Karpas-422 (cell line): ENCODE measurements around the gene WDR1. TPM values are rescaled to one million over a fixed set of nuclear protein-coding genes. Genes with fewer than 3 reads are reported as not detected.

Experiments
- DNase-seq: peaks from one replicate; pipeline ENCODE4 v3.0.0-alpha.2; 2015
- H2AFZ ChIP-seq: fragments of 200-600 bp; sonication (generic); 2 replicates; pipeline ENCODE4 v1.6.1; 2014; ENCODE audit warnings: antibody characterized with exemption, low read length, mixed read lengths
- H3K27ac ChIP-seq: fragments of 200-600 bp; sonication (generic); 2 replicates; pipeline ENCODE4 v1.5.1; 2014; ENCODE audit warnings: mild to moderate bottlenecking, low read length, moderate library complexity
- H3K27me3 ChIP-seq: fragments of 200-600 bp; sonication (generic); 2 replicates; pipeline ENCODE4 v1.6.1; 2014; ENCODE audit warnings: low read length, mixed read lengths
- H3K36me3 ChIP-seq: fragments of 200-600 bp; sonication (generic); 2 replicates; pipeline ENCODE4 v1.6.1; 2014; ENCODE audit warnings: low read length, mixed read lengths; ENCODE audit not compliant: insufficient read depth
- H3K4me1 ChIP-seq: fragments of 200-600 bp; sonication (generic); 2 replicates; pipeline ENCODE4 v1.6.1; 2014; ENCODE audit warnings: mild to moderate bottlenecking, low read length, mixed read lengths
- H3K4me2 ChIP-seq: fragments of 200-600 bp; sonication (generic); 2 replicates; pipeline ENCODE4 v1.6.1; 2014; ENCODE audit warnings: low read length, low read depth, mild to moderate bottlenecking; ENCODE audit not compliant: poor library complexity, severe bottlenecking
- H3K4me3 ChIP-seq: fragments of 200-600 bp; sonication (generic); 2 replicates; pipeline ENCODE4 v1.5.1; 2014; ENCODE audit warnings: mild to moderate bottlenecking, antibody characterized with exemption, low read length, mixed read lengths
- H3K79me2 ChIP-seq: fragments of 200-600 bp; sonication (generic); 2 replicates; pipeline ENCODE4 v1.6.1; 2014; ENCODE audit warnings: mild to moderate bottlenecking, low read length, mixed read lengths
- H3K9ac ChIP-seq: fragments of 200-600 bp; sonication (generic); 2 replicates; pipeline ENCODE4 v1.6.0; 2014; ENCODE audit warnings: low read length
- H3K9me2 ChIP-seq: fragments of 200-600 bp; sonication (generic), shearing (Covaris generic); replicated peaks from 2 replicates; pipeline ENCODE4 v1.6.0; 2014; ENCODE audit warnings: mild to moderate bottlenecking, low read length, moderate library complexity; ENCODE audit not compliant: insufficient read depth
- H3K9me3 ChIP-seq: fragments of 300-700, 200-600 bp; sonication (generic); 2 replicates; pipeline ENCODE4 v1.6.1; 2014; ENCODE audit warnings: low read length, mixed read lengths
- H4K20me1 ChIP-seq: fragments of 200-600 bp; sonication (generic); 2 replicates; pipeline ENCODE4 v1.6.1; 2014; ENCODE audit warnings: mild to moderate bottlenecking, antibody characterized with exemption, low read length, low read depth; ENCODE audit not compliant: insufficient read depth
- total RNA-seq: library from RNA; depleted of rRNA; stranded (reverse); fragments of >200 nt; shearing (Covaris generic); gene quantifications from 2 replicates; pipeline ENCODE4 v1.2.3, GENCODE V29; 2014; ENCODE audit warnings: low replicate concordance

Gene WDR1
- total RNA-seq, 1 experiment from 2014 or later, result 67.5 TPM

GRCh38 chr4:10096201-10096977 lies 20.2 kb downstream of the WDR1 start:
- H3K9me3 ChIP-seq, result no peaks in the 10 kb centered on the region
- no peak overlapping the region for H2AFZ ChIP-seq
- DNase-seq, result no peak
- H3K4me1 ChIP-seq, result no peaks in the 10 kb centered on the region
- no peaks in the 10 kb centered on the region for H3K9me2 ChIP-seq
- no peak overlapping the region for H3K4me3 ChIP-seq
- peaks cover 49% of the 10 kb centered on the region; the same call in 1 of the 2 replicates for H4K20me1 ChIP-seq
- no peaks in the 10 kb centered on the region for H3K27me3 ChIP-seq
- H3K9ac ChIP-seq, result no peak overlapping the region
- H3K4me2 ChIP-seq, result no peak overlapping the region
- H3K36me3 ChIP-seq, result peaks cover 4% of the 10 kb centered on the region; the same call in 1 of the 2 replicates
- no peak overlapping the region for H3K27ac ChIP-seq
- H3K79me2 ChIP-seq, result peaks cover 39% of the 10 kb centered on the region

- no peak for DNase-seq
- Histone ChIP-seq H2AFZ (no peak overlapping the region), H3K4me3 (no peak overlapping the region), H3K4me2 (no peak overlapping the region), H3K36me3 (peaks cover 4% of the 10 kb centered on the region; the same call in 1 of the 2 replicates), H3K9ac (no peak overlapping the region), H3K4me1 (no peaks in the 10 kb centered on the region), H3K27me3 (no peaks in the 10 kb centered on the region), H3K27ac (no peak overlapping the region), H3K9me2 (no peaks in the 10 kb centered on the region), H3K9me3 (no peaks in the 10 kb centered on the region), H3K79me2 (peaks cover 41% of the 10 kb centered on the region), H4K20me1 (peaks cover 47% of the 10 kb centered on the region; the same call in 1 of the 2 replicates)
Observed at GRCh38 chr4:10095296-10095991, 21.2 kb downstream of the WDR1 start.

GRCh38 chr4:10094841-10095240 lies 21.8 kb downstream of the WDR1 start:
- no peak overlapping the region for H3K27ac ChIP-seq
- no peak overlapping the region for H2AFZ ChIP-seq
- no peak overlapping the region for H3K4me2 ChIP-seq
- peaks cover 46% of the 10 kb centered on the region; the same call in 1 of the 2 replicates for H4K20me1 ChIP-seq
- H3K4me3 ChIP-seq, result no peak overlapping the region
- no peaks in the 10 kb centered on the region for H3K4me1 ChIP-seq
- peaks cover 4% of the 10 kb centered on the region; the same call in 1 of the 2 replicates for H3K36me3 ChIP-seq
- no peaks in the 10 kb centered on the region for H3K27me3 ChIP-seq
- H3K9me3 ChIP-seq, result no peaks in the 10 kb centered on the region
- no peak for DNase-seq
- H3K9ac ChIP-seq, result no peak overlapping the region
- no peaks in the 10 kb centered on the region for H3K9me2 ChIP-seq
- peaks cover 37% of the 10 kb centered on the region for H3K79me2 ChIP-seq

DNA sequence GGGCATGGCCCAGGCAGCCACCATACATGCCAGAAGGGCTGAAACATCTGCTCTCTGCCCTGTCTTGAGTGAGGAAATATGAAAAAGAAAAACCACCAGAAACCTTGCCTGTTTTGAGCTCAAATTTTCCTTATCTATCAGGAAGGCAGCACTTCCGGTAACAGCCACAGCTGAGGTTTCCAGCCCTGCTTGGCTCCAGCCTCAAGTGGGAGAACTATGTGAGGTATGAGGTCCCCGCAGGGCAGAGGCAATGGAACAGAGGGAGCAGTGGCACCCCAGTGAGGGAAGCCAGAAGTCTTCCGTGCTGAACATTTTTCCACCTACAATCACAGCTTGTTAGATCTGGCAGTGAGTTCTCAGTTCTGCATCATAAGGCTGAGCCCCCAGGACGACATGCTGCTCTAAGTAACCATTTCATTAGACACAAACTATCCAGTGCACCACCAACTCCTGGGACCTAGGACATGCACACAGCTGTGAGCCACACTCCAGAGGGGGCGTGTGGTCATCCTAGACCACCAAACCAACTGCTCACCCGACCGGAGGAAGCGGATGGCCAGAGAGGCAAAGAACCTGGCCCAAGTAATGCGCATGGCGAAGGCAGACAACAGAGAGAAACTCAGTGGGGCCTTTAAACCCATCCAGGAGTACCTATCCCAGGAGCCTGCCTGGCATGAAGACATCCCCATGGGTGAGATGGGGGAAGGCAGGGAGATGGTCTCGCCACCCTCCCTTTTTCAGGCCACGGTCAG lies 22.6 kb downstream of the WDR1 start:
- no peak overlapping the region for H3K9ac ChIP-seq
- no peak overlapping the region for H3K27ac ChIP-seq
- DNase-seq, result no peak
- H4K20me1 ChIP-seq, result peaks cover 53% of the 10 kb centered on the region; the same call in 1 of the 2 replicates
- H3K4me2 ChIP-seq, result no peak overlapping the region
- peaks cover 4% of the 10 kb centered on the region; the same call in 1 of the 2 replicates for H3K36me3 ChIP-seq
- H3K79me2 ChIP-seq, result peaks cover 35% of the 10 kb centered on the region
- H3K4me3 ChIP-seq, result no peak overlapping the region
- no peaks in the 10 kb centered on the region for H3K4me1 ChIP-seq
- no peaks in the 10 kb centered on the region for H3K27me3 ChIP-seq
- no peaks in the 10 kb centered on the region for H3K9me3 ChIP-seq
- H2AFZ ChIP-seq, result no peak overlapping the region
- no peaks in the 10 kb centered on the region for H3K9me2 ChIP-seq

DNA sequence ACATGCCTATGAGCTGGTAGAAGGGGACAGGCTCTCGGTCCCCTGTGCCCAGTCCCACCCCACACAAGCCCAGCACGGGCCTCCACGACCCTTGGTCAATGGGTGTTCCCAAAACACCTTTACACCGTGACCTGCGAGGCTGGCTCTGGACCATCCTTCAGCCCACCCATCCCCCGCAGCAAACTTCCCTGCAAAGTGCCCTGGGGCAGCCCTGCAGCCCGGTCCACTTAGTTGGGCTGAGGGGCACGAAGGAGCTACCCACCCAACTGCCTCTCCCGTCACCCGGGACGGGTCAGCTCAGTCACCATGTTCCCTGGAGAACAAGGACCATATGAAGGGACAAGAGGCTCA lies 23.4 kb downstream of the WDR1 start:
- DNase-seq, result no peak
- Histone ChIP-seq H3K27ac (no peak overlapping the region), H4K20me1 (peaks cover 47% of the 10 kb centered on the region; the same call in 1 of the 2 replicates), H3K27me3 (no peaks in the 10 kb centered on the region), H3K9me2 (no peaks in the 10 kb centered on the region), H3K79me2 (peaks cover 31% of the 10 kb centered on the region), H3K4me2 (no peak overlapping the region), H3K36me3 (peaks cover 4% of the 10 kb centered on the region; the same call in 1 of the 2 replicates), H3K9ac (no peak overlapping the region), H3K4me3 (no peak overlapping the region), H3K4me1 (no peaks in the 10 kb centered on the region), H2AFZ (no peak overlapping the region), H3K9me3 (no peaks in the 10 kb centered on the region)

DNA sequence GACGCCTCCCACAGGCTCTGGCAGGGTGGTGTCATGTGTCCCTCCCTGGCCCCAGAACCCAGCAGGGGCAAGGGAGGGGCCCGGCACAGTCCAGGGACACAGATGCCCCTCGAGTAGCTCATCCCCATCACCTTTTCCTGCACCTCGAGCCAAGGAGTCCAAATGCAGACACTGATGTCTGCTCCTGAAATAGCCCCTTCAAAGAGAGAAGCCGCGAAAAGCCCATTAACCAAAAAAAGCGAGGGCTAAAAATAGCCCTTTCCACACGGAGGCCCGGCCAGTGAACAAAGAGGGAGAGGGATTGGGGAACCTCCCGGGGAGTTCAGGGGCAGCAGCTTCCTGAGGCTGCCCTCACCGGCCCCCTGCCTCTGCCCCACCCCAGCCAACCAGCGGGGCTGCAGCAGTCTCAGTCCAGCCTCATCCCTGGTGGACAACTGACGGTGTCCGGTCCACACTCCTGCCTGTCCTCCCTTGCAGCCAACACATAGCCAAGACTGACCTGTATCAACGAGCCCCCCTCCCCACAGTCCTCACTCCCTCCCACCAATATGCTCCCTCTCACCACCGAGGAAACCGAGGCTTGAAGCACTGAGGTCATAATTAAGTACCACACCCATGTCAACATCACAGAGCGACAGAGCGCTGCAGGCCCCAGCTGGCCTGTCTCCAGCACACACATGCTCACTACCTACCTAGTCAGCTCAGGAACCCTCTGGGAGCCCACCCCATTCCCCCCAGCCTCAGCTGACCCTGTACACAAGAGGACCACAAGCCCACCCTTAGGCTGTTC lies 23.9 kb downstream of the WDR1 start:
- Histone ChIP-seq H3K9me3 (no peaks in the 10 kb centered on the region), H3K36me3 (peaks cover 4% of the 10 kb centered on the region; the same call in 1 of the 2 replicates), H3K27ac (no peak overlapping the region), H3K9ac (no peak overlapping the region), H2AFZ (no peak overlapping the region), H4K20me1 (peaks cover 44% of the 10 kb centered on the region; the same call in 1 of the 2 replicates), H3K4me3 (no peak overlapping the region), H3K4me1 (no peaks in the 10 kb centered on the region), H3K4me2 (no peak overlapping the region), H3K79me2 (peaks cover 31% of the 10 kb centered on the region), H3K9me2 (no peaks in the 10 kb centered on the region), H3K27me3 (no peaks in the 10 kb centered on the region)
- no peak for DNase-seq

DNA sequence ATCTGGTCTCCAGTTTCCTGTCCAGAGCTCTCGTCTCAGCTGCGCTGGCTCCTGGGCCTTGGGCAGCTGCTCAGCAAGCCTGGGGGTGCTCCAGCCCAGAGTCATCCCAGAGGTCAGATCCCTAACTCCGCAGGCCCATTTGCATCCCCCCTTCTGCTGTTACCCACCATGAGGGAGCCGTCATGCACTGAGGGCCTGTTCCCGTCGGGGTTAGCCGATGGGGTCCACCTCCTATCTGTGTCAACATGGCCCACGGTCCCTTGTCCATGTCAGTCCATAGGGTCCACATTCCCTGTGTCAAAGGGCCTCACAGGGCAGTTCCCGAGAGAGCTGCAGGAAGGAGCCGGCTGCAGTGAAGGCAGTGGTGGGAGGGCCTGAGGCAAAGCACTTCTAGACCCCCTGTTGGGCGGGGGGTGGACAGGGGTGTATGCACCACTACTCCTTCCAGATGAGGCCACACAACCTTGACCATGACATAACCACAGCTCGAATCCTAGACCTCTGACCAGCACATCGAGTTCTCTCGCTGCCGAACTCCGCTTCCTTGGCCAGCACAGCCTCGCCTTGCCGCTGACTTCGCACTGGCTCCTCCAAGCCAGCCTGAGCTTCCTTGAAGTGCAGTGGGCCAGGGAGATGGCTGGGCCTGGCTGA lies 24.9 kb downstream of the WDR1 start:
- H4K20me1 ChIP-seq, result peaks cover 40% of the 10 kb centered on the region; the same call in 1 of the 2 replicates
- H3K9me3 ChIP-seq, result no peaks in the 10 kb centered on the region
- no peak overlapping the region for H2AFZ ChIP-seq
- no peak for DNase-seq
- no peak overlapping the region for H3K9ac ChIP-seq
- H3K27me3 ChIP-seq, result no peaks in the 10 kb centered on the region
- H3K9me2 ChIP-seq, result no peaks in the 10 kb centered on the region
- peaks cover 4% of the 10 kb centered on the region; the same call in 1 of the 2 replicates for H3K36me3 ChIP-seq
- H3K27ac ChIP-seq, result no peak overlapping the region
- no peak overlapping the region for H3K4me3 ChIP-seq
- no peak overlapping the region for H3K4me2 ChIP-seq
- H3K4me1 ChIP-seq, result no peaks in the 10 kb centered on the region
- H3K79me2 ChIP-seq, result peaks cover 31% of the 10 kb centered on the region
